KOPT-K1 (cell line): ENCODE data around the gene ASAP2.

ENCODE experiments used
- H3K27ac ChIP-seq: fragments of 200-600 bp; sonication (generic); 2 replicates; pipeline ENCODE4 v1.5.1; 2016; ENCODE audit warnings: antibody characterized with exemption, mild to moderate bottlenecking, low read depth, low read length; ENCODE audit not compliant: poor library complexity, severe bottlenecking
- H3K36me3 ChIP-seq: fragments of 200-600 bp; sonication (generic); 2 replicates; pipeline ENCODE4 v1.5.1; 2017; ENCODE audit warnings: antibody characterized with exemption, mild to moderate bottlenecking, low read length, moderate library complexity; ENCODE audit not compliant: insufficient read depth
- H3K9me3 ChIP-seq: fragments of 200-600 bp; sonication (generic); 2 replicates; pipeline ENCODE4 v1.5.1; 2017; ENCODE audit warnings: antibody characterized with exemption, low read length, mild to moderate bottlenecking; ENCODE audit not compliant: insufficient read depth, poor library complexity, severe bottlenecking

The ASAP2 gene

DNA sequence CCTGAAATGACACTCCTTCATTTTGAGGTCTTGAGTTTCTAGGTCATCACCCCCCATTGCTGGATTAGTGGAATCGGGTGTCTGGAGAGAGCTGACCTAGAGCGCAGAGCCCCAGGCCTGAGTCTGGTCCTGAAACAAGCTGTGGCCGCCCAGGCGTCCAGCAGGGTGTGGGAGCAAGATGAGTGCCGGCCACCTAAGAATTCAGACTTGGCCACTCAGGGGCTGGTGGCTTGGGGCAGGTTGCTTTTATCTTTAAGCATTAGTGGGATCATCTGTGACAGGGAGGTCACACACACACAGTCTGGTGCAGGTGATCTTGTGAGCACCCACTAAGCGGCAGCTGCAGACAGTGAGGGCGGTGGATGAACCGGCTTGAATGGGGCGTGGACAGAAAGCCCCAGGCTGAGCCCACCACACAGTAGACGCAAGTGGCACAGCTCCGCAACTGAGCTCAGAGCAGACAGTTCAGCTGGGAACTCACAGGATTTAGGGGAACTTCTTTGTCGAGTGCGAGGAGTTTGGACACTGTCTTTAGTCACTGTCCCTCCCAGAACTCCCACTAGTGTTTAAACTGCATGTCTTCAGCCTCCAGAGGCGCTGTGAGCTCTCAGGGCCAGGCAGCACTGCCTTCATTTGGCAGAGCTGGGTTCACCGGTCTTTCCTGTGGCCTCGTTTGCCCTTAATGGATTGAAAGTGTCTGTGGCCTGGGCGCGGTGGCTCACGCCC lies 195.2 kb downstream of the ASAP2 start:
- H3K9me3 ChIP-seq = no peaks in the 10 kb centered on the region
- no peak overlapping the region for H3K27ac ChIP-seq
- H3K36me3 ChIP-seq = peaks cover 6% of the 10 kb centered on the region

DNA sequence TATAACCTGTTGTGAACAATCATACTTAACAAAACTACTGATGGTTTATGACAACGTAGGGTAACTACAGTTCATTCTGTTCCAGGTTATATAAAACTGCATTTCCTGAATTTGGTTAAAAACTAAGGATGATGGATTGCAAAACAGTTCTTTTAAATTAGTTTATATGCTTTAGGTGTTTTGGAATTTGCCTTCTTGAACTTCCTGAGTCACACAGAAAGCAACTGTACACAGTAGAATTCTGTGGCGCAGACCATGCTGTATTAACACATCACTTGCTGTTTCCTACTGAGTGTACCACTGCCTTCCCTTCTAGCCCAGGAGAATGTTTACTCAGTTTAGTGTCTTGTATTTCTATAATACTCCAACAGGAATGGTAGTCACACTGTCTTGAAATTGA lies 197.3 kb downstream of the ASAP2 start:
- peaks cover 27% of the 10 kb centered on the region for H3K36me3 ChIP-seq
- no peak overlapping the region for H3K27ac ChIP-seq
- H3K9me3 ChIP-seq = no peaks in the 10 kb centered on the region

DNA sequence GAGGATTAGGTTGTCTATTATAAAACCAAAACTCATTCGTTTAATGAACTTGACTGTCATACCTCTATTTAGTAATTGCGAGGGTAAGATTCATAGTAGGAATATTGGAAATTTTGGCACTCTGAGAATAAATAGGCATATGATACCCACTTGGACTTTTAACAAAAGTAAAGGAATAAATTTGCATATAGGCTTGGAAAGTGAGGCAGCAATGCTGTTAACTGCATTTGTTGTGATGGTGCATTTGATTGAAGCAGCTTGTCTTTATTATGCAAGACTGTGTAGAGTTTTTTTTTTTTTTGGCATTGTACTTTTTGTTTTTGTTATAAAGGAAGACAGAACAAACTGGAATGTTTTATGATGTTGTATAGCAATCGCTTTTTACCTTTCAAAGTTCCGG lies 197.8 kb downstream of the ASAP2 start:
- Histone ChIP-seq H3K36me3 (peaks cover 32% of the 10 kb centered on the region), H3K9me3 (no peaks in the 10 kb centered on the region), H3K27ac (no peak overlapping the region)

DNA sequence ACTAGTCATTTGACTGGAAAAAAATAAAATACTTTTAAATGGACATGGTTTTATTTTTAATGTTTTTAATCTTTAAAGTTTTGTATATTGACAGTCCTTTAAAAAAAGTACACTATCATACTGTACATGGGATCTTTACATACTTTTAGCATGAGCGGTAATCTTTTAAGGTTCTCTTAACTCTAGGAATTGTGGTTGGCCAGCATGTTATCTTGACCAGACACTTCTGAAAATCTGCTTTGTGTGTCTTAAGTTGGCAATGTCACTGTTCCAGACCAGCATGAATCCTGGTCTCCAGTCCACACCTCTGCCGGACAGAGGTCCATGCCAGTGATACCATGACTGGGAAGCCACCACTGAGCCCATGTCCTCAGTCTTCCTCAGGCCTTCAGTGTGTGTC lies 199.0 kb downstream of the ASAP2 start:
- Histone ChIP-seq H3K36me3 (peaks cover 44% of the 10 kb centered on the region), H3K27ac (no peak overlapping the region), H3K9me3 (no peaks in the 10 kb centered on the region)

DNA sequence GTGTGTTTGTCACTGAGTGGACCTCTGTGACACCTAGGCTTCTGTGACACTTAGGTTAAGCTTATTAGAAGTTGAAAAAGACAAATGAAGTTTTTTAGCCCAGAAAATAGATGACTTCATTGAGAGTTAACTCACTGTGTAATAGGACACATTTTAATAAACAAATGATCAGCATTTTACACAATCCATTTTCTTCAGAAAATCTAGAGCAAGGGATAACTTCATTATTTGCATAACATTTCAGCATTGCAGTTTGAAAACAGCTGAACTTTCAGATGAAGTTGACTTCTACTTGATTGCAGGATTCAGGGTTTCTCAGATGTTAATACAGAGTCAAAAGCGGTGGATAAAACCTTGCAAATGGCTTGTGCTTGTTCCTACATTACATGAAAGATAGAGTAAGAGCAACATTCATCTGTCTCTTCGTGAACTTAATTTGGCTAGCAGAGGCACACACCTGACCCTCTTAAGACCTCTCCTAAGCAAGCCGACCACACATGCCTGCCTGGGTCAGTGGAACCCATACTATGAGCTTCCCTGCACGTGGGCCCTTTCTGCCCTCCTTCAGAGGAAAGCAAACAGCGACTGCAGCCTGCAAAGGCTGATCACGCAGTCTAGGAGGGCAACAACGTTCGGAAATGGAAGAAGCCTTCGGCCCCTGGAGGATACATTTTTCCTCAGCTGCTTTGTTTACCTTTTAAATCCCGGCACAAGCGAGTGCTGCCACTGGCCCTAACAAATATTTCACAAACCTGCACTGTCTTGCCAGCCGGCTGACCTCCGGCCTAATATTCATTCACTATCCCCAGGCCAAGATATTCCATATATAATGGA lies 200.1 kb downstream of the ASAP2 start:
- no peak overlapping the region for H3K27ac ChIP-seq
- peaks cover 55% of the 10 kb centered on the region for H3K36me3 ChIP-seq
- H3K9me3 ChIP-seq = no peaks in the 10 kb centered on the region

DNA sequence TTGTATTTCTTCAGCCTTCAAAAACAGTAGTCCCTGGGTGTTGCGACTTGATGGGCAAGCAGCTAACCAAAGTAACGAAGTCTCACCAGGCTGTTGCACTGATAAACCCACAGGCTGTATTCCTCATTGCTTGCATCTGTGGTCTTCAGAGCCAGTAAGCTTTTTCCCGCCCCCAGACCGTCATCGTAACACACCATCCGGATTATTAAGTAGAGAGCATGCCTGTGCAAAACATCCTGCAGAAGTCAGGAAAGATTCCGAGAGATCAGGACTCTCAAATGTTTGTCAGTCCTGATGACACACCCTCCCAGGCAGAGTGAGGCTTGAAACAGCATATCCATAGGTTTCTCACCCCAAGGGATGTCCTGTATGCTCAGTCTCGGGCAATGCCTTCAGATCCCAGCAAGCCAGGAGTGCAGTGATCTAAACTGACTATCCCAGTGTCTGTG lies 200.8 kb downstream of the ASAP2 start:
- Histone ChIP-seq H3K36me3 (peaks cover 61% of the 10 kb centered on the region), H3K27ac (no peak overlapping the region)

DNA sequence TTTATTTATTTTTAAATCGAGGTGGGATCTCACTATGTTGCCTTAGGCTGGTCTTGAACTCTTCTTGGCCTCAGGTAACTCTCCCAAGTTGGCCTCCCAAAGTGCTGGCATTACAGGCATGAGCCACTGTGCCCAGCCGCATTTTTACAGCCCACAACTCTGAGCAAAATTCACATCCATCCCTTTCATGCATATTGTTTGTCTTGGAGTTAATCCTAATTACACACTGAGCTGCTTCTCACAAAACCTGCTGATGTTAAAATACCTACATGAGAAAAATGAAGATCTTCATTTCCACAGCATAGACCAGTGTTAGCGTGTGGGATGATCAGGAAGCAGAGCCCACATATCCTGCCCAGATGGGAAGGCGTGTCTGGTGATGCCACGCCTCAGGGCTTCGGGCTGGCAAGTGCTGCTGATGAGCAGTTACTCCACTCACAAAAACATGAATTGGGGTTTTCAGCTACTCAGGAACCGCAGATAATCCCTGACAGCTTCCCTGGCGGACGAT lies 202.1 kb downstream of the ASAP2 start:
- peaks cover 72% of the 10 kb centered on the region for H3K36me3 ChIP-seq
- H3K9me3 ChIP-seq = no peaks in the 10 kb centered on the region
- no peak overlapping the region for H3K27ac ChIP-seq

More for the DNA sequence above, 200.8 kb downstream of the ASAP2 start:
- H3K9me3 ChIP-seq = no peaks in the 10 kb centered on the region

DNA sequence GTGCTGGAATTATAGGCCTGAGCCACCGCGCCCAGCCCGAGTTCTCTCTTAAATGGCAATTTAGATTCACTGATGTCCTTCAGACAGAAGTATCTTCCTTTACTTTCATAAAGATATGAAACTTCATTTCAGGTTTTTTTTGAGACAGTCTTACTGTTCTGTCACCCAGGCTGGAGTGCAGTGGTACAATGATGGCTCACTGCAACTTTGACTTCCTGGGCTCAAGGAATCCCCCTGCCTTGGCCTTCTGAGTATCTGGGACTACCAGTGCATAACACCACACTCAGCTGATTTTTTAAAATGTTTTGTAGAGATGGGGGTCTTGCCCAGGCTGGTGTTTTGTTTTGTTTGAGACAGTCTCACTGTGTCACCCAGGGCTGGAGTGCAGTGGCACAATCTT lies 203.5 kb downstream of the ASAP2 start:
- Histone ChIP-seq H3K27ac (no peak overlapping the region), H3K36me3 (peaks cover 82% of the 10 kb centered on the region)

DNA sequence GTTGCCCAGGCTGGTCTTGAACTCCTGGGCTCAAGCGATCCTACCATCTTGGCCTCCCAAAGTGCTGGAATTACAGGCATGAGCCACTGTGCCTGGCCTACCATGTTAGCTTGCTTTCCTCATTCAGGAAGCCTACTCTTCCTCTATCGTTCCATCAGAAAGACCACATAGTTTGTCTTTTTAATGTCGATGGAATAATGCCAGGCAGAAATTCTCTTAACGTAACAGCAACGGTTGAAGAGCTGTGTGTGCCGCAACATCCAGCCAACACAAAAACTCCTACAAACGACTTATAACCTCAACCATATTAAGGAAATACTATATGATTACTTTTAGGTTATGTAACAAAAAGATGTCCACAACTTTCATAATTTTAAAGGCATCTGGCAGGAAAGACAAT lies 206.2 kb downstream of the ASAP2 start:
- no peak overlapping the region for H3K27ac ChIP-seq
- H3K36me3 ChIP-seq = peaks cover 90% of the 10 kb centered on the region
- no peaks in the 10 kb centered on the region for H3K9me3 ChIP-seq

More for the DNA sequence above, 203.5 kb downstream of the ASAP2 start:
- H3K9me3 ChIP-seq = no peaks in the 10 kb centered on the region

DNA sequence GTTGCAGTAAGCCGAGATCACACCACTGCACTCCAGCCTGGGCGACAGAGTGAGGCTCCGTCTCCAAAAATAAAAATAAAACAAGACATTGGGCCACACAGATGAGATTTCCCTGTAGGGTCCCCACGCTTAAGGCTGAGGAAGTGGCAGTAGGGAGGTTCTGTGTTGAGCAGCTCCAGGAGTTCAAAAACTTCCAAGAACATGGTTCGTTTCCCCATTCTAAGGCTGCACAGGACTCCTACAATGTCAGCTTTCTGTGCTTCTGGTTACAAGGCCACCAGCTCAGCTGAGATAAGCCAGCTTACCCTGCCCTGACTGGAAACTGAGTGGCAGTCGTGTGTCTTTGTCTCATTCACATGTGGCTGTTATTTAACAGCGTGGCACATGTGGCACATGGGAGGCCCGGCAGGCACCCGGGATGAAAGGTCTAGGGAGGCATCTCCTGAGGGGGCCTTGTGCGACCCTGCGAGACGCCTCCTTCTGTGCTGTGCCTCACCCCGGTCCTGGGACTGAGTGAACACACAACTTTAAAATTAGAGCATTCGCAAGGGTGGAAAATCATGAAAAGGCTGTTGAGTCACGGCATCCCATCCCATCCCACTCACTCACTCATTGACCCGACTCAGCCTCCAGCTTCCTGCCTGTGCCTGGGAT lies 209.0 kb downstream of the ASAP2 start:
- H3K9me3 ChIP-seq = no peaks in the 10 kb centered on the region
- no peak overlapping the region for H3K27ac ChIP-seq
- peaks cover 74% of the 10 kb centered on the region for H3K36me3 ChIP-seq

DNA sequence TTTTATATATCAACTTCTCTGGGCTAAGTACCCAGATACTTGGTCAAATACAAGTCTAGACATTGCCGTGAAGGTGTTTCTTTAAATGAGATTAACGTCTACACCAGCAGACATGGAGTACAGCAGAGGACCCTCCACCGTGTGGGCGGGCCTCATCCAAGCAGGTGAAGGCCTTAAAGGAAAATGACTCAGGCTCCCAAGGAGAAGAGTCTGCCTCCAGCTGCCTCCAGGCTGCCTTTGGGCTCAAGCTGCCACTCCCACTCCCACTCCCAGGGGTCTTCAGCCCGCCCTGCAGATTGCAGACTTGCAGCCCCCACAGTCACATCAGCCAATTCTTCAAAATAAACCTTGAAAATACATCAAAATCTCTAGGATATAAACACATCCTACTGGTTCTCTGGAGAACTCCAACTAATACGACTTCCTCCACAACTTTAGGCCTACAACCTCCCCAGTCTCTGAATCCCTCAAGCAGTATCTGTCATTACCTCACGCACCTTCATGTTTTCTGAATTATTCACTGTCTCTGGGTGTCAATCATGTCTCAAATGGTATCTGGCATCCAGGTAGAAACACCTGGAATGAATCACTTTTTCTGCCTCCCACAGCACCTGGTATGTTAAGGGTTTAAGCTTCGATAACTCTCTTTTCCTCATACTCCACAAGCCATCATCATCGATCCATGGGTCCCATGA lies 209.8 kb downstream of the ASAP2 start:
- H3K9me3 ChIP-seq = no peaks in the 10 kb centered on the region
- H3K27ac ChIP-seq = no peak overlapping the region
- peaks cover 66% of the 10 kb centered on the region for H3K36me3 ChIP-seq

DNA sequence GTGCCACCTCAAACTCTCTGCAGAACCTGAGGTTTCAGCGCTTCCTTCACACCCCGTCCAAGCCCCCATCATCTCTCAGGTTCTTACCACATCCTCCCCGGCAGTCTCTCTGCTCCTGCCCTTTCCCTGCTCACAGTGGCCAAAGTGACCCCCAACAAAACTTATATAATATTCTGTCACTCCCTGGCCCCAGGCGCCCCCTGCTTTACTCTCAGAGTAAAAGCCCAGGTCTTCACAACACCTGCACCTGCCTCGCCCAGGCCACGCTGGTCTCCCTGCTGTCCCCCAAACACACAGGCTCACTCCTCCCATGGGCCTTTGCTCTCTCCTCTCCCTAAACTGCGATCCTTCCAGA lies 210.3 kb downstream of the ASAP2 start:
- Histone ChIP-seq H3K9me3 (no peaks in the 10 kb centered on the region), H3K27ac (no peak overlapping the region), H3K36me3 (peaks cover 61% of the 10 kb centered on the region)

DNA sequence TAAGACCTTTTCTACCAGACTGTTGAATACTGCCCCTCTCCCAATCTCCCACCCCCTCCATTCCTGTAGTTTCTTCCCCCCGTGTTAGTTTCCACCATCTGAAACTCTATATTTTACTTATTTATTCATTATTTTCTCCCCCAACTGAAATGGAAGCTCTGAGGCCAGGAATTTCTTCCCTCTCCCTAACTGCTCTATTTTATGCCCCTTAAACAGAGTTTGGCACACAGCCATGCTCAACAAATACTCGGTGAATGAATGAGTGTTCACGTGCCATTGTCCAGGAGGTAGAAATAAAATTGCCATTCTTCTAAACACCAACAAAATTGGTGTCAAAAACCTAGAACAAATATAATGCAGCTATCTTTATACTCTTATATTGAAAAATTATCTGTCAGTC lies 211.1 kb downstream of the ASAP2 start:
- Histone ChIP-seq H3K36me3 (peaks cover 54% of the 10 kb centered on the region), H3K27ac (no peak overlapping the region), H3K9me3 (no peaks in the 10 kb centered on the region)

DNA sequence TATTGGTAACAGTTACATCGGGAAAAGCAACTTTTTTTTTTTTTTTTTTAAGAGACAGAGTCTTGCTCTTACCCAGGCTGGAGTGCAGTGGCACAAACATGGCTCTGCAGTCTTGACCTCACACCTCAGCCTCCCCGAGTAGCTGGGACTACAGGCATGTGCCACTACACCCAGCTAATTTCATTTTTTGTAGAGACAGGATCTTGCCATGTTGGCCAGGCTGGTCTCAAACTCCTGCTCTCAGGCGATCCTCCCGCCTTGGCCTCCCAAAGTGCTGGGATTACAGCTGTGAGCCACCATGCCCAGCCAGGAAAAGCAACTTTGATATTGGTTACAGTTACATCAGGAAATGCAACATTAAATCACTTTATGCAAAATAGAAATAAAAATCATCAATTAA lies 212.1 kb downstream of the ASAP2 start:
- no peak overlapping the region for H3K27ac ChIP-seq
- H3K36me3 ChIP-seq = peaks cover 46% of the 10 kb centered on the region
- no peaks in the 10 kb centered on the region for H3K9me3 ChIP-seq

DNA sequence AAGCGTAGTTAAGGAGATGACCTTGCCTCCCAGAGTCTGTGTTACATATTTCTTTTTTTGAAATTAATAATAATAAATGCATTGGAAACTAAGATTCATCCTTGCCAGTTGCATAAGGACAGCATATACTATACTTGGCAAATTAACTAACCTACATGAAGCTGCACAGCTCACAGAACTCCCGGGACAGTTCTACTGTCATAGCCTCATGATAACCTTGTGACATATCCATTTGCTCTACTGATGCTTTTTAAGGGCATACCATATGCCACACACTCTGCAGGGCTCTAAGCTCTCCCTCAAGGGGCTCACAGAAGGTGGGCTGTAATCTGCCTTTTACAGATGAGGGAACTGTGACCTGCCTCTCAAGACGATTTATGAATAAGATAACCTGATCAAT lies 212.9 kb downstream of the ASAP2 start:
- Histone ChIP-seq H3K27ac (no peak overlapping the region), H3K36me3 (peaks cover 38% of the 10 kb centered on the region)

More for the DNA sequence above, 212.9 kb downstream of the ASAP2 start:
- H3K9me3 ChIP-seq = no peaks in the 10 kb centered on the region
